Measurements from ENCODE around the gene SDC3. TPM values are rescaled to one million over a fixed set of nuclear protein-coding genes. Genes with fewer than 3 reads are reported as not detected.

The SDC3 gene
- total RNA-seq, 1 experiment from 2014 or later: 32.3 TPM

- H3K27me3 Mint-ChIP-seq (ENCODE audit: low read depth): no peaks in the 10 kb centered on the region
- H3K4me1 Mint-ChIP-seq: peaks cover 50% of the 10 kb centered on the region
- DNase-seq (ENCODE audit: low spot score) (no peak), ATAC-seq (no peak)
- POLR2A ChIA-PET: no interaction called here
- no peak overlapping the region for H3K4me3 Mint-ChIP-seq
- H3K9me3 Mint-ChIP-seq: no peaks in the 10 kb centered on the region
- H3K36me3 Mint-ChIP-seq: no peaks in the 10 kb centered on the region
- H3K27ac Mint-ChIP-seq: no peak overlapping the region
- TF ChIP-seq EMX1 (CRISPR knock-in tag; IDR thresholded peaks at IDR 0.05) (no peak), ERG (CRISPR knock-in tag; IDR thresholded peaks at IDR 0.05) (no peak), NFE2L1 (CRISPR knock-in tag; IDR thresholded peaks at IDR 0.05) (no peak), RORB (CRISPR knock-in tag; IDR thresholded peaks at IDR 0.05) (no peak), ZNF396 (CRISPR knock-in tag; IDR thresholded peaks at IDR 0.05; ENCODE audit: borderline replicate concordance) (no peak), FOXJ3 (CRISPR knock-in tag; IDR thresholded peaks at IDR 0.05; ENCODE audit: borderline replicate concordance) (no peak), NR2C2 (CRISPR knock-in tag; IDR thresholded peaks at IDR 0.05) (no peak), NFATC4 (CRISPR knock-in tag; IDR thresholded peaks at IDR 0.05) (no peak), ESRRA (CRISPR knock-in tag; IDR thresholded peaks at IDR 0.05; ENCODE audit: borderline replicate concordance) (no peak), RELA (CRISPR knock-in tag; IDR thresholded peaks at IDR 0.05; ENCODE audit: borderline replicate concordance) (no peak), TP53 (CRISPR knock-in tag; IDR thresholded peaks at IDR 0.05) (no peak), ZNF219 (CRISPR knock-in tag; IDR thresholded peaks at IDR 0.05; ENCODE audit: borderline replicate concordance) (no peak), FOXK1 (CRISPR knock-in tag; IDR thresholded peaks at IDR 0.05) (no peak), PRDM15 (CRISPR knock-in tag; IDR thresholded peaks at IDR 0.05) (no peak), ELF4 (CRISPR knock-in tag; IDR thresholded peaks at IDR 0.05; ENCODE audit: low read depth) (no peak), ZSCAN18 (CRISPR knock-in tag; IDR thresholded peaks at IDR 0.05) (no peak)
- TF ChIP-seq, protein P1, sequence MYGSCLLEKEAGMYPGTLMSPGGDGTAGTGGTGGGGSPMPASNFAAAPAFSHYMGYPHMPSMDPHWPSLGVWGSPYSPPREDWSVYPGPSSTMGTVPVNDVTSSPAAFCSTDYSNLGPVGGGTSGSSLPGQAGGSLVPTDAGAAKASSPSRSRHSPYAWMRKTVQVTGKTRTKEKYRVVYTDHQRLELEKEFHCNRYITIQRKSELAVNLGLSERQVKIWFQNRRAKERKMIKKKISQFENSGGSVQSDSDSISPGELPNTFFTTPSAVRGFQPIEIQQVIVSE (CRISPR knock-in tag; IDR thresholded peaks at IDR 0.05; ENCODE audit: borderline replicate concordance): no peak
- TF ChIP-seq, protein P2, sequence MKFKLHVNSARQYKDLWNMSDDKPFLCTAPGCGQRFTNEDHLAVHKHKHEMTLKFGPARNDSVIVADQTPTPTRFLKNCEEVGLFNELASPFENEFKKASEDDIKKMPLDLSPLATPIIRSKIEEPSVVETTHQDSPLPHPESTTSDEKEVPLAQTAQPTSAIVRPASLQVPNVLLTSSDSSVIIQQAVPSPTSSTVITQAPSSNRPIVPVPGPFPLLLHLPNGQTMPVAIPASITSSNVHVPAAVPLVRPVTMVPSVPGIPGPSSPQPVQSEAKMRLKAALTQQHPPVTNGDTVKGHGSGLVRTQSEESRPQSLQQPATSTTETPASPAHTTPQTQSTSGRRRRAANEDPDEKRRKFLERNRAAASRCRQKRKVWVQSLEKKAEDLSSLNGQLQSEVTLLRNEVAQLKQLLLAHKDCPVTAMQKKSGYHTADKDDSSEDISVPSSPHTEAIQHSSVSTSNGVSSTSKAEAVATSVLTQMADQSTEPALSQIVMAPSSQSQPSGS (CRISPR knock-in tag; IDR thresholded peaks at IDR 0.05; ENCODE audit: borderline replicate concordance, low read depth): no peak
- TF ChIP-seq, protein P3, sequence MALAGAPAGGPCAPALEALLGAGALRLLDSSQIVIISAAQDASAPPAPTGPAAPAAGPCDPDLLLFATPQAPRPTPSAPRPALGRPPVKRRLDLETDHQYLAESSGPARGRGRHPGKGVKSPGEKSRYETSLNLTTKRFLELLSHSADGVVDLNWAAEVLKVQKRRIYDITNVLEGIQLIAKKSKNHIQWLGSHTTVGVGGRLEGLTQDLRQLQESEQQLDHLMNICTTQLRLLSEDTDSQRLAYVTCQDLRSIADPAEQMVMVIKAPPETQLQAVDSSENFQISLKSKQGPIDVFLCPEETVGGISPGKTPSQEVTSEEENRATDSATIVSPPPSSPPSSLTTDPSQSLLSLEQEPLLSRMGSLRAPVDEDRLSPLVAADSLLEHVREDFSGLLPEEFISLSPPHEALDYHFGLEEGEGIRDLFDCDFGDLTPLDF (CRISPR knock-in tag; IDR thresholded peaks at IDR 0.05): no peak
- CTCF ChIA-PET: interaction anchor here (1.3 kb wide), 1 partner anchor 50 kb away, joined by 3 read pairs; no protein-coding TSS in a partner anchor
Measured at GRCh38 chr1:30851286-30851685, 57.3 kb downstream of the SDC3 start.

Data from WTC11 (cell line).